Measurements from ENCODE around the gene ANXA2.

The ANXA2 gene

GRCh38 chr15:60420203-60420716 lies 22.5 kb upstream of the ANXA2 start:
- POLR2A ChIA-PET (ENCODE audit: low non-redundant PET), result no interaction called here
- CTCF ChIA-PET, result interaction anchor here (0.6 kb wide), 1 partner anchor 13 kb away, joined by 3 read pairs; no protein-coding TSS in a partner anchor
- H3K27ac ChIP-seq, result no peak overlapping the region
- no peak for DNase-seq (ENCODE audit: low spot score)
- TF ChIP-seq, protein P1, sequence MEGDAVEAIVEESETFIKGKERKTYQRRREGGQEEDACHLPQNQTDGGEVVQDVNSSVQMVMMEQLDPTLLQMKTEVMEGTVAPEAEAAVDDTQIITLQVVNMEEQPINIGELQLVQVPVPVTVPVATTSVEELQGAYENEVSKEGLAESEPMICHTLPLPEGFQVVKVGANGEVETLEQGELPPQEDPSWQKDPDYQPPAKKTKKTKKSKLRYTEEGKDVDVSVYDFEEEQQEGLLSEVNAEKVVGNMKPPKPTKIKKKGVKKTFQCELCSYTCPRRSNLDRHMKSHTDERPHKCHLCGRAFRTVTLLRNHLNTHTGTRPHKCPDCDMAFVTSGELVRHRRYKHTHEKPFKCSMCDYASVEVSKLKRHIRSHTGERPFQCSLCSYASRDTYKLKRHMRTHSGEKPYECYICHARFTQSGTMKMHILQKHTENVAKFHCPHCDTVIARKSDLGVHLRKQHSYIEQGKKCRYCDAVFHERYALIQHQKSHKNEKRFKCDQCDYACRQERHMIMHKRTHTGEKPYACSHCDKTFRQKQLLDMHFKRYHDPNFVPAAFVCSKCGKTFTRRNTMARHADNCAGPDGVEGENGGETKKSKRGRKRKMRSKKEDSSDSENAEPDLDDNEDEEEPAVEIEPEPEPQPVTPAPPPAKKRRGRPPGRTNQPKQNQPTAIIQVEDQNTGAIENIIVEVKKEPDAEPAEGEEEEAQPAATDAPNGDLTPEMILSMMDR (conservative IDR thresholded peaks at IDR 0.05; ENCODE audit: low read depth), result no peak

DNA sequence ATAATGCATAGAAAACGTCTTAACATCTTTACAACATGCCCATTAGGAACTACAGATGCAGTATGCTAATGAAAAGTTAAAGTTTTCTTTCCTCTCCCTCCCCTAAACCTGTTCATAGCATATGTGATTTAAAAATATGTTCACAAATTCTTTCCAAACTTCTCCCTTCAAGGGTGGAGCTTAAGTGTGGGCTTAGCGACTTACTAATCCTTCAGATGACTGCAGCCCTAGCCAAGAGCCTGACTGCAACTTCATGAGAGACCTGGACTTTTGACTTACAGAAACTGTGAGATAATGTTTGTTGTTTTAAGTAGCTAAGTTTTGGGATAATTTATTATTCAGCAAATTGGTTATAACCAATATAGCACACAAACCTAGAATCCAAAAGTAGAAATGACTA lies 22.0 kb upstream of the ANXA2 start:
- no peak overlapping the region for H3K27ac ChIP-seq
- DNase-seq (ENCODE audit: low spot score), result no peak
- POLR2A ChIA-PET (ENCODE audit: low non-redundant PET), result no interaction called here
- TF ChIP-seq, protein P1 (conservative IDR thresholded peaks at IDR 0.05; ENCODE audit: low read depth), result no peak
- CTCF ChIA-PET, result interaction anchor here (0.6 kb wide), 1 partner anchor 13 kb away, joined by 3 read pairs; no protein-coding TSS in a partner anchor

DNA sequence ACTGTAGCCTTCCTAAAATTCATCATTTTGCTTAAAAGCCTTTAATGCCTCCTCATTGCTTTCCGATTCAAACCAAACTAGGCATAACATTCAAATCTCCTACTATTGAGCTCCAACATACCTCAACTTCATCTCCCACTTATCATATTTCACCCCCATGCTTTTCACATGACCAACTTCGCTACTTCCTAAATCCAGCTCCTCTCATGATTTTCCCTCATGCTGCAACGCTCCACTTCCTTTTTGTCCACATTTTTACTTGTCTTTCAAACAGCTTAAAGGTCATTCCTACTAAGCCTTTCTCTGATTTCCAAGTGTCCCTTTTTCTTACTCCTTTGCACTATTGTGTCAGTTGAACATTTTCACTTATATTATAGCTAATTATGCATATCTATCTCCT lies 20.3 kb upstream of the ANXA2 start:
- DNase-seq (ENCODE audit: low spot score), result no peak
- TF ChIP-seq, protein P1 (conservative IDR thresholded peaks at IDR 0.05; ENCODE audit: low read depth), result no peak
- CTCF ChIA-PET, result interaction anchor here (0.9 kb wide), 1 partner anchor 14 kb away, joined by 3 read pairs; no protein-coding TSS in a partner anchor
- no peak overlapping the region for H3K27ac ChIP-seq
- POLR2A ChIA-PET (ENCODE audit: low non-redundant PET), result no interaction called here

DNA sequence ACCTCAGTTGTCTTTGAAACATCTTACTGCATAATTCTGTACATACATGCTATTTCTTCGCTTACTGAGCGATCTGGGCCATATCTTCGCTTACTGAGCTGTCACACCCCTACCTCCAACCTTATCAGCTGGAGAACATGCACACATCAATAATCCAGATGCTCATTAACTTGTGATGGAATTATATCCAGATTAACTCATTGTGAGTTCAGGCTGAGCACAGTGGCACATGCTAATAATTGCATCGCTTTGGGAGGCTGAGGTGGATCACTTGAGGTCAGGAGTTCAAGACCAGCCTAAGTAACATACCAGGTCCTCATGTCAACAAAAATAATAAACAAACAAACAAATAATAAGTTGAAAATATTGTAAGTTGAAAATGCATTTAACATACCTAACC lies 19.3 kb upstream of the ANXA2 start:
- H3K27ac ChIP-seq, result no peak overlapping the region
- TF ChIP-seq, protein P1 (conservative IDR thresholded peaks at IDR 0.05; ENCODE audit: low read depth), result no peak
- ChIA-PET POLR2A (ENCODE audit: low non-redundant PET) (no interaction called here), CTCF (no interaction called here)
- DNase-seq (ENCODE audit: low spot score), result no peak

GRCh38 chr15:60416484-60416883 lies 18.7 kb upstream of the ANXA2 start:
- CTCF ChIA-PET, result interaction anchor here (0.6 kb wide), 1 partner anchor 17 kb away, joined by 4 read pairs; no protein-coding TSS in a partner anchor
- DNase-seq (ENCODE audit: low spot score), result no peak
- no peak overlapping the region for H3K27ac ChIP-seq
- TF ChIP-seq, protein P1 (conservative IDR thresholded peaks at IDR 0.05; ENCODE audit: low read depth), result no peak
- POLR2A ChIA-PET (ENCODE audit: low non-redundant PET), result no interaction called here

DNA sequence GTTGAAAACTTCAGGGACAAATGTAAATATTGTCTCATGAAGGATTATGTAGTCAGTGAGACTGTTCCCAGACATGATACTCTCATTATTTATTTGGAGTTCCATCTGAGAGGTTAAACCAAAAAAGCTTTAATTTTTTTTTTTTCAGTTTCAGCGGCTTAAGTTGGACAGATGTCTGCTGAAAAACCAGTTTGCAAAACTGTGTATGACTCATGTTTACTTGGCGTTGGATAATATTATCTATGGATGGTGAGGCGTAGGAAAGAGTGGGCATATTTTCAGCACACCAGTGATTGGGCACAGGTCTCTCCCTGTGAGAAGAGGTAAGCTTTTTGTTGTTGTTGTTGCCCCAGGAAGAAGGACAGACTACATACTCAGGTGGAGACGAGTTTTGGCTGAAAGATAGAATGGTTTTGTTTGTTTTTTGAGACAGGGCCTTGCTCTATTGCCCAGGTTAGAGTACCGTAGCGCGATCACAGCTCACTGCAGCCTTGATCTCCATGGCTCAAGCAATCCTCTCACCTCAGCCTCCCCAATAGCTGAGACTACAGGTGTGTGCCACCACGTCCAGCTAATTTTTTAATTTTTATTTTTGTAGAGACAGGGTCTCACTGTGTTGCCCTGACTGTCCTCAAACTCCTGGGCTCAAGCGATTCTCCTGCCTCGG lies 16.4 kb upstream of the ANXA2 start:
- DNase-seq (ENCODE audit: low spot score), result peak; percentile 78
- POLR2A ChIA-PET (ENCODE audit: low non-redundant PET), result interaction anchor here (0.7 kb wide), 1 partner anchor 18 kb away, joined by 4 read pairs; no protein-coding TSS in a partner anchor
- CTCF ChIA-PET, result interaction anchor here (0.6 to 1.1 kb wide), 2 partner anchors 38 to 54 kb away, joined by 3 to 4 read pairs; no protein-coding TSS in a partner anchor
- TF ChIP-seq, protein P1 (conservative IDR thresholded peaks at IDR 0.05; ENCODE audit: low read depth), result no peak
- H3K27ac ChIP-seq, result peak overlapping the region; percentile 78
